ENCODE measurements around the gene CCR5. TPM values are rescaled to one million over a fixed set of nuclear protein-coding genes. Genes with fewer than 3 reads are reported as not detected.

The CCR5 gene
- total and polyA plus RNA-seq, 2 of the 8 experiments (the other 6 are each of a cell fraction or from before 2014, with no cell fraction given): not detected

GRCh38 chr3:46380471-46381221 is 9.9 kb downstream of the CCR5 start:
- H3K23me2 ChIP-seq (ENCODE audit: low read depth, low read length): no peaks in the 10 kb centered on the region
- no peak overlapping the region for H3K4me3 ChIP-seq (ENCODE audit: extremely low read depth in 1 of 4, insufficient read depth in 2 of 4, low read depth in 3 of 4, low read length in 4 of 4)
- H3K27me3 ChIP-seq (replicated peaks in 1 of 4; ENCODE audit: control insufficient read depth in 3 of 4, extremely low read depth in 1 of 4, insufficient read depth in 3 of 4, low read length in 3 of 4): no peaks in the 10 kb centered on the region
- no peak overlapping the region for H4K5ac ChIP-seq (ENCODE audit: insufficient read length, low read depth, low read length)
- no peak overlapping the region for H2BK120ac ChIP-seq (replicated peaks; ENCODE audit: low read depth, low read length)
- no peak overlapping the region for H3K27ac ChIP-seq (ENCODE audit: low read depth, low read length)
- H4K20me1 ChIP-seq (replicated peaks in 1 of 2; ENCODE audit: control insufficient read depth in 1 of 2, insufficient read depth in 2 of 2, low read length in 2 of 2): no peaks in the 10 kb centered on the region
- 89% methylated on average over 8 of the region's 8 CpGs; no CpG with 5 or more reads in 1 of the 2 experiments for WGBS, 2 experiments (ENCODE audit: extremely low coverage in 1 of 2, insufficient coverage in 1 of 2, insufficient read length in 1 of 2, insufficient replicate concordance in 2 of 2, low coverage in 1 of 2, low lambda C conversion rate in 2 of 2, missing lambda C conversion rate in 1 of 2)
- TF ChIP-seq KDM4A (IDR thresholded peaks at IDR 0.05; ENCODE audit: low read depth, low read length, severe bottlenecking) (no peak), SP4 (IDR thresholded peaks at IDR 0.05; ENCODE audit: low read length) (no peak), EP300 (IDR thresholded peaks at IDR 0.05; ENCODE audit: borderline replicate concordance in 1 of 2, low read depth in 2 of 2, low read length in 2 of 2) (no peak), TAF7 (optimal IDR thresholded peaks at IDR 0.05; ENCODE audit: borderline replicate concordance, low read depth, low read length) (no peak), RBBP5 (IDR thresholded peaks at IDR 0.05; ENCODE audit: borderline replicate concordance, low read depth, low read length) (no peak), GABPA (IDR thresholded peaks at IDR 0.05; ENCODE audit: borderline replicate concordance, insufficient read depth, low read length) (no peak), NANOG (IDR thresholded peaks at IDR 0.05; ENCODE audit: insufficient read depth, low read depth, low read length, poor library complexity, severe bottlenecking) (no peak), TCF12 (IDR thresholded peaks at IDR 0.05; ENCODE audit: low read depth, low read length) (no peak)
- CTCF ChIA-PET (ENCODE audit: partially characterized antibody): interaction anchor here (0.6 to 1.7 kb wide), 4 partner anchors 11 to 1434 kb away, joined by 3 to 4 read pairs (median 3); no protein-coding TSS in a partner anchor
- H2BK12ac ChIP-seq (ENCODE audit: low read depth, low read length): no peak overlapping the region
- H3K4me2 ChIP-seq (ENCODE audit: insufficient read depth in 1 of 2, low read depth in 2 of 2, low read length in 2 of 2): no peak overlapping the region
- 0 out of 2 replicates have a peak overlapping the region, but pooled peaks have one; percentile 10 for H2BK20ac ChIP-seq (ENCODE audit: low read length)
- no peak overlapping the region for H3K9ac ChIP-seq (replicated peaks in 1 of 4; ENCODE audit: extremely low read depth in 1 of 4, low read depth in 3 of 4, low read length in 3 of 4)
- no peak overlapping the region for H3K14ac ChIP-seq (ENCODE audit: insufficient read length)
- H2BK15ac ChIP-seq (ENCODE audit: low read length): 0 out of 2 replicates have a peak overlapping the region, but pooled peaks have one; percentile 13
- no peak overlapping the region for H4K8ac ChIP-seq (ENCODE audit: extremely low read depth, insufficient read depth, low read length)
- DNase-seq (ENCODE audit: low read depth in 1 of 2, low spot score in 2 of 2) (no peak), FAIRE-seq (no peak)
- H3K36me3 ChIP-seq (ENCODE audit: control insufficient read depth in 2 of 4, insufficient read depth in 4 of 4, low read length in 3 of 4): no peaks in the 10 kb centered on the region
- POLR2A ChIA-PET (ENCODE audit: partially characterized antibody): no interaction called here
- peaks cover 0 to 14% (median 7%) of the 10 kb centered on the region in 4 experiments; a peak in 6 of 7 replicates for H3K4me1 ChIP-seq (replicated peaks in 1 of 4; ENCODE audit: control insufficient read depth in 3 of 4, insufficient read depth in 4 of 4, low read length in 3 of 4)
- H2BK5ac ChIP-seq (ENCODE audit: low read depth, low read length): no peak overlapping the region
- H3K18ac ChIP-seq (ENCODE audit: extremely low read depth, low read length): no peak overlapping the region; the same call in 1 of the 2 replicates
- no peaks in the 10 kb centered on the region for H3K79me1 ChIP-seq (ENCODE audit: low read depth, low read length)
- H2AK5ac ChIP-seq (ENCODE audit: low read depth, low read length): no peak overlapping the region
- no peak overlapping the region for H3K4ac ChIP-seq (replicated peaks; ENCODE audit: insufficient read length, low read depth, low read length)
- no peak overlapping the region for H3K23ac ChIP-seq (ENCODE audit: insufficient read length)
- no peak overlapping the region for H3K56ac ChIP-seq (replicated peaks; ENCODE audit: insufficient read length, low read depth, low read length)
- no peaks in the 10 kb centered on the region for H3K79me2 ChIP-seq (ENCODE audit: control insufficient read depth in 1 of 2, insufficient read depth in 2 of 2, low read length in 2 of 2)
- no peaks in the 10 kb centered on the region for H3K9me3 ChIP-seq (ENCODE audit: insufficient read depth in 2 of 2, low read depth in 1 of 2, low read length in 1 of 2)
- H2AFZ ChIP-seq (ENCODE audit: low read length): no peak overlapping the region
- no peak overlapping the region for H4K91ac ChIP-seq (replicated peaks; ENCODE audit: insufficient read length, low read length)
